GM18867 (cell line): ENCODE measurements around the gene DCAF17.
A peak's percentile ranks its signal among the peaks of the same experiment; 100 is the strongest.
"Not testable (repeated sequence)": the region's sequence is repeated elsewhere in the genome, so short reads cannot be mapped to it uniquely, and the experiment has no call there.

ENCODE experiments used
- ATAC-seq: cut with Tn5 transposase; IDR thresholded peaks from one replicate; pipeline ENCODE4 v1.9.1; 2021; ENCODE audit warnings: mild to moderate bottlenecking, moderate library complexity; ENCODE audit not compliant: unreplicated experiment

Gene DCAF17

GRCh38 chr2:171409436-171409971 is 24.5 kb upstream of the DCAF17 start:
- no peak for ATAC-seq

DNA sequence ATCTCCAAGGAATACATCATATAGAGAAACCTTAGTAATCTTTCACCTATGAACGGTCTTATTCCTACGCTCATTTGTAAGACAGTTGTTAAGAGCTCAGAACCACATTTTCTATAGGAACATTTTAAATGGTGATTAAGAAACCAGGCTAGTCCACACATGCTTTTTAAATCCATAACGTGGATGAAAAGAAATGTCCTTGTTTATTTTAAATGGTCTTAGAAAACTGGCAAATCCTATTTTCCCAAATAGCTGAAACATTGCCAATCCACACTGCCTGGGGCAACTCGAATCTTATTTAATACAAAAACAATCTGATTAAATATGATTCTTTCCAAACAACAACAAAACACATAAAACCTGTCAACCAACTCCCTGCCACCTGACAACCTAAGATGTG is 23.9 kb upstream of the DCAF17 start:
- no peak for ATAC-seq

- no peak for ATAC-seq
Observed at GRCh38 chr2:171410624-171411023, 23.4 kb upstream of the DCAF17 start.

GRCh38 chr2:171411214-171411613 is 22.8 kb upstream of the DCAF17 start:
- ATAC-seq: no peak

DNA sequence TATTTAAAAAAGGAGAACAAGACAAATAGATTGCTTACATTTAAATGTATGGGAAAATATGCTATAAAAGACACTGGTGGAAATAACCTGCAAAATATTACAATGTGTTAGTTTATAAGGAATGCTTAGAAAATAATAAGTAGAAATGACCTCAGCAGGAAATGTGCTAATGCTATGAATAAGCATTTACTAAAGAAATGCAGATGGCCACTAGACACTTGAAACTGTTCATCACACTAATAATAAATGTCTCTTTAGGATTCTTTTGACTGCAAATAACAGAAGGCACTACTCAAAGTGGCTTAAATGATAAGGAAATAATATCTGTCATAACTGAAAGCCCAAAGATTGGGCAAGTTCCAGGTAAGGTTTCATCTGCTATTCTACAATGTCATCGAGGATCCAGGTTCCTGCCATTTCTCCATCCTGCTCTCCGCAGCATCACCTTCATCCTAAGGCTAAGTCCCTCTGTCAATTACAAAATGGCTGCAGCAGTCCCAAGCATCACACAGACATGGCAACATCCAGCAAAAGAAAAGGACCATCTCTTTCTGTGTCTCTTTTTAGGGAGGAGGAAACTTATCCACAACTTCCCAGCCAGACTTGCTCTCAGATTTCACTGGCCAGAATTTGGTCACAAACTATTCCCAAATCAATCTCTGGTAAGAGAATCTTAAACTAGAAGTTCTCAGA is 22.1 kb upstream of the DCAF17 start:
- ATAC-seq: no peak

DNA sequence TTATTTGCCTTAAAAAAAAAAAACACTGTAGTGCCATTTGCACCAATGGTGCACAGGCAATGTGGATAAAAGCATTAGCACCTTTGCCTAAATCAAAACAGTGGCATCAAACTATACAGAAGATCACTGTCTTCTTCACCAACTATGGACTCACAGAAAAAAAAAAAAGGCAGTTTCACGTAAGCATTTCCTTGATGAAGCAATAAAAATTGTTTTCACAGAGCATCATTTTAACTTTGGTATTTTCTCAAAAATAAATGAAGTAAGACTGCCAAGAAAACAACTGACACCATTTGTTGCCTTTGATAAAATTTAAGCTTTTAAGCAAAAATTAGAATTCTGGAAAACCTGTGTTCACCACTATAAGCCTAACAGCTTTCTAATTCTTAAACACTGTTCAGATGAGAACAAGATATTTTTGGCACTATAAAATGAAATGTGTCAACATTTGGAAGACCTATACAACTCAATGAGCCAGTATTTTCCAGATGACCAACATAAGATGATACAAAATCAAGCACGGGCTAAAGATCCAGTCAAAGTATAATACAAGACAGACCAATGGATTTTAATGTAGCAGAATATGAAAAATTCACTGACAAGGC is 21.4 kb upstream of the DCAF17 start:
- ATAC-seq: no peak

GRCh38 chr2:171414645-171415044 is 19.4 kb upstream of the DCAF17 start:
- not testable (repeated sequence) for ATAC-seq

- peak; percentile 87 for ATAC-seq
Observed at GRCh38 chr2:171416009-171416926, 17.8 kb upstream of the DCAF17 start.

DNA sequence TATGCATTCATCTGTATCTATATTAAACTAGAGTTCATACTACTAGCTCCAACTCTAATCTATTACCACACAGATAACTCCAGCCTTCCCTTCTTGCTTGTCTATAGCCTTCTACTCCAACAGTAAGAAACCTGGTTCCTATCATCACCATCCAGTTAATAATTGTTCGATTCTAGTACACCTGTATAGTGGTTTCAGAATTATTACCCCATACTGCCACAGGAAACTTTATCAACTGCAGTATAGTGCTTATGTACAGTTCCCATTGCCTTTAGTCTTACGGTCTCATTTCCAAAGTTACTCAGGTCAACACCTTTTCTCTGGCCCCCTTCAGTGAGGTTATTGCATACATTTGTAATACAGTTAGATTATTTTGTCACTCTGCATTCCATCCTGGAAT is 14.7 kb upstream of the DCAF17 start:
- ATAC-seq: no peak

GRCh38 chr2:171420728-171421563 is 13.1 kb upstream of the DCAF17 start:
- ATAC-seq: no peak

- not testable (repeated sequence) for ATAC-seq
Observed at GRCh38 chr2:171422710-171423495, 11.1 kb upstream of the DCAF17 start.

DNA sequence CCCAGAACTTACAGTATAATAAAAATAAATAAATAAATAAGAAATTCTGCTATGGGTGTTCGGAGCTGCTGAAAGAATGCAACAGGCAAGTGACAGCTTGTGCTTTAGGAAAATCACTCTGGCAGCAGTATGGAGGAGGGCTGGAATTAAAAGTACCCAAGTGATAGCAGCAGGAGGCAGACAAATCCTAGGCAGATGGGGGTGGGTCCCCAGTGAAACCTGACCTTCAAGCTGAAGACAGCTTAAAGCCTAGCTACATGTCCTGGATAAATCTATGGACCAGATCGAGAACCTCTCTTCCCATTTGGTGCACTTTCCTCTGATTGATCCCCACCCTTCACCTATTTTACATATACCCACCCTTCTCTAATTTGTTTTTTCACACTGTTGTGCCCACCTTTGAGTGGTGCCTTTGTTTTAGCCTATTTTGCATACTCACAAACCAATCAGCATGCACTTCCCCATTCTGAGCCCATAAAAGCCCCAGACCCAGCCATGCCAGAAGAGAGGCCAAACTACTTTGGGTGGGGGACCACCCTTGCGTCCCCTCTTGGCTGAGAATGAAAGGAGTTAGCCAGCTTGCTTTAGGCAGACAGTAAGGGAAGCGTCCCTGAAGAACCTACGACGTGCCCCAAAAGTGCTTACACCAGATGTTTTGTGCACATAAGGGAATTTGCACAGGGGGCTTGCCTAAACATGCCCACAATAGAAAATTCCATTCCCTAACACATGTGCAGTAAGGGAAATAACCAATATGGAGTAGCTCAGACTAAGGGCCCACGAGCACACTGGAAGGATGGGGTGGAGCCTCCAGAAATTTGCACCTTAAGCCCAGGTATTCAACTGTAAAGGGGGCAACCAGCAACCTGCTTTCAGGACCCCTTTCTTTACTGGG is 3.3 kb upstream of the DCAF17 start:
- no peak for ATAC-seq

DNA sequence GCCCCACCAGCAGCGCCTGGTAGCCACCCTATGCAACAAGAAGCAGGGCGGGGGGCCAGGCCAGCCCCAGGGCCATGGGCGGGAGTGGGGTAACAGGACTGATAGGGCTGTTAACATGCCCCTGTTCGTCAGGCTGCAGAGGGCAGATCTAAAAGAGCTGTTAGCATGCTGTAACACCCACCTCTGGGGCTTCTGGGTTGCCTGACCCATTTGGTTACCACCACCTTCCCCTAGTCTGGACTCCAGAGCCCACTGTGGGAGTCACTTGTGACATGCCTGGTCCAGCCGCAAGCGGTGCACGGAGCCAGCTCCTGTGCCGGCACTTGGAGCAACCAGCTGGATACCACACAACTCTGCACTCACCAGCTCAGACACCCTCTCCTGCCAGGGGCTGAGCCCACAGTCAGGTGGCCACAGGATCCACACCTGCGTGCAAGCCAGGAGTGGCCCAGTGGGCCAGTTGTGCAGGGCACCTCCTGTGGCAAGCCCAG is 2.3 kb upstream of the DCAF17 start:
- ATAC-seq: no peak

GRCh38 chr2:171432206-171432968 is 1.6 kb upstream of the DCAF17 start:
- ATAC-seq: no peak

- no peak for ATAC-seq
Observed at GRCh38 chr2:171432969-171433762, 860 bp upstream of the DCAF17 start.

DNA sequence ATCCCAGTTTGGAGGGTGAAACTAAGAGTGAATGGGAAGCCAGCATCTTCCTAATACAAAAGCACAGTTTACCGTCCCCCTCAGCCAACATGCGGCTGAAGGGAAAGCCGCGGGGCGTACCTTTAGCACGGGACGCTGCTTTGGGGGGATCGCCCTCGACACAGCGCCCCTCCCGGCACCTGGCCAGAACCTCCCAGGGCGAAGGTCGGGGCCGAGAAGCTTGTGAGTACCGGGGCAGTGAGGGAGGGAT is 338 bp upstream of the DCAF17 start, which contains the start of gene METTL8:
METTL8 (minus strand) TSS at position 228 of the 250 bp plus-strand sequence. CDS start 41,805 bp downstream, outside the sequence.
- ATAC-seq: no peak

- no peak for ATAC-seq
Observed at GRCh38 chr2:171436307-171436706, 2.3 kb downstream of the DCAF17 start.
